HG02588 (cell line): ENCODE data around the gene KLF14.
"Not testable (repeated sequence)": the region's sequence is repeated elsewhere in the genome, so short reads cannot be mapped to it uniquely, and the experiment has no call there.

ENCODE experiments used
- ATAC-seq: cut with Tn5 transposase; IDR thresholded peaks from one replicate; pipeline ENCODE4 v1.9.1; 2021; ENCODE audit warnings: mild to moderate bottlenecking, moderate library complexity; ENCODE audit not compliant: unreplicated experiment

The KLF14 gene

GRCh38 chr7:130721486-130722277 lies 12.3 kb downstream of the KLF14 start:
- no peak for ATAC-seq

- no peak for ATAC-seq
Observed at GRCh38 chr7:130719541-130719940, 14.5 kb downstream of the KLF14 start.

- ATAC-seq = no peak
Observed at GRCh38 chr7:130712416-130712815, 21.6 kb downstream of the KLF14 start.

- no peak for ATAC-seq
Observed at GRCh38 chr7:130708766-130709165, 25.2 kb downstream of the KLF14 start.

- ATAC-seq = no peak
Observed at GRCh38 chr7:130708001-130708400, 26.0 kb downstream of the KLF14 start.

- no peak for ATAC-seq
Observed at GRCh38 chr7:130703851-130704250, 30.2 kb downstream of the KLF14 start.

GRCh38 chr7:130701650-130702049 lies 32.4 kb downstream of the KLF14 start:
- ATAC-seq = no peak

GRCh38 chr7:130700760-130701159 lies 33.2 kb downstream of the KLF14 start:
- ATAC-seq = no peak

- no peak for ATAC-seq
Observed at GRCh38 chr7:130699686-130700085, 34.3 kb downstream of the KLF14 start.

- ATAC-seq = no peak
Observed at GRCh38 chr7:130697820-130698219, 36.2 kb downstream of the KLF14 start.

- ATAC-seq = no peak
Observed at GRCh38 chr7:130695840-130696239, 38.2 kb downstream of the KLF14 start.

- not testable (repeated sequence) for ATAC-seq
Observed at GRCh38 chr7:130692396-130692795, 41.6 kb downstream of the KLF14 start.

GRCh38 chr7:130689683-130690082 lies 44.3 kb downstream of the KLF14 start:
- ATAC-seq = no peak

- ATAC-seq = no peak
Observed at GRCh38 chr7:130683026-130683425, 51.0 kb downstream of the KLF14 start.
